Activated CD4-positive, alpha-beta T cell treated with anti-CD3 and anti-CD28 coated beads for 48 hours (primary cell): ENCODE results near the gene OR8D1.

Experiments
- DNase-seq: peaks from one replicate; pipeline ENCODE4 v3.0.0-alpha.2; 2020

Gene OR8D1

DNA sequence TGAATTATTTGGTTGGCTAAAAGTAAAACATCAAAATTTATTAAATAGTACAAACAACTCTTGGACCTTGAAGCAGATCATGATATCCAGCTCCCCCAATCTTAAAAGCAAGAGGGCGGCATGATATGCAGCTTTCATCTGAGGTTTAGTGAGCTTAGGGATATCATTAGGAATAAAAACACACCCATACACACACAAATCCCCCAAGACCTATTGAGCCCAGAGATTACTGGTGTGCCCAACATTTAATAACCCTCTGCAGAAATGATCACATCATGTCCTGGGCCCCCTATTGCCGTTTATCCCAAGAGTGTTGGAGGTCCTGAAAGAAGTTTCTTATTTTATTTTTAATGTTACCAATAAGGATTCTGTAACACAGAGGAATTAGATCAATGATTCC, at the start of gene OR8D1:
Gene OR8D1 (minus strand): TSS at position 101 of the 400 bp plus-strand sequence. CDS start 3,183 bp downstream, outside the sequence.
- DNase-seq: no peak

- DNase-seq: no peak
These were observed 45.8 kb upstream of the OR8D1 start for GRCh38 chr11:124359566-124359965.

- DNase-seq: no peak
These were observed 32.7 kb upstream of the OR8D1 start for GRCh38 chr11:124346311-124346955.

- DNase-seq: no peak
These were observed 30.6 kb upstream of the OR8D1 start for GRCh38 chr11:124344346-124344745.

GRCh38 chr11:124340142-124340447, 26.3 kb upstream of the OR8D1 start:
- no peak for DNase-seq

- no peak for DNase-seq
These were observed 25.8 kb upstream of the OR8D1 start for GRCh38 chr11:124339396-124340141.

- DNase-seq: no peak
These were observed 18.1 kb upstream of the OR8D1 start for GRCh38 chr11:124331873-124332272.

DNA sequence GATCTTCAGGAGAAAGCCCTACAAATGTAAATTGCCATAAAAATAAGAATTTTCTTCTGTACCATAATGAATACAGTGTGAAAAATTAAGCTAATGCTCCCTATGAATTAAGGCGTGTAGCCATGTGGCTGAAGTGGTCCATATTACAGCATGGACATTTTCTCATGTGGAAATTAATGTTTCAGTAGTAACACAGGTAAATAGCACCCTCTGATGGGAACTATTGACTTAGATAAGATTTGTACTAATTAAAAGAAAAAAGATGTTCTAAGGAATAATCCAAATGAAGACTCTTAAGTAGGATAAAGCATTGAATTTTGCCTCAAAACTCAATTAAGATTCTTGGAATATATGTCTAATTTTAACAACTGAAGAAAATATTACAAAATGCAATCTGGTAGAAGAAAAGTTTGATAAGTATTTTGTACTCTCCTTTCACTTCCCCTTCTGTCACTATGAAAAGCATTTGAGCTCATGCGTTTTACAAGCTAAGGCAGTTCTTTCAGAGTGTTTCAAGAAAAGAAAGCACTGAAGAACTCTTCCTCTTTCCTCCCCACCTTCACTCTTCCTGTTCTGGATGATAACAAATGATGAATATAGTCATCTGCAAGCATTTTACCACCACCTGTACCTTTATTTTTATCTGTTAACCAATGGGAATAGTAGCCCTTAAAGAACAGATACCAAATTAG, 16.2 kb upstream of the OR8D1 start:
- DNase-seq: no peak

GRCh38 chr11:124327775-124328174, 14.0 kb upstream of the OR8D1 start:
- DNase-seq: no peak

- no peak for DNase-seq
These were observed 8.6 kb upstream of the OR8D1 start for GRCh38 chr11:124322356-124322755.

GRCh38 chr11:124320097-124320496, 6.3 kb upstream of the OR8D1 start, which contains the start of gene OR8D2:
OR8D2 (minus strand) TSS chr11:124320197; CDS start chr11:124320197, 0 bp downstream.
- DNase-seq: no peak

DNA sequence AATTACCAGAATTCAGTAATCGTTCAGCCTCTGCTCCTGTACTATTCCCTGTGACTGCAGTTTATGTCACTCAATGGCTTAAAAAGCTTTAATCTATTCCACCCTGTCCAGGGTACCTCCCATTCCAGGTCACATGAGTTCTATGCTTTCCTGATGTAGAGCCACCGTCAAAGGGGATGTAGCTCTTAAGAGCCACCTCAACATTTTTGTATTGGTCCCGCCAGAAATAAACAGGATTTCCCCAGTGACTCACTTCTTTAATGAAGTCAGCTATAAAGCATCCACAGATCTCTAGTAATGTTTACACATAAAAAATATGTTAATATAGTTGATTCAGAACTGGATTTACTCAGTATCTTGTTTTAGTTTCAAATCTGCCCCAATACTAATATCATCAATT, 1.3 kb upstream of the OR8D1 start:
- DNase-seq: no peak

- no peak for DNase-seq
These were observed 618 bp downstream of the OR8D1 start for GRCh38 chr11:124313131-124313530.

DNA sequence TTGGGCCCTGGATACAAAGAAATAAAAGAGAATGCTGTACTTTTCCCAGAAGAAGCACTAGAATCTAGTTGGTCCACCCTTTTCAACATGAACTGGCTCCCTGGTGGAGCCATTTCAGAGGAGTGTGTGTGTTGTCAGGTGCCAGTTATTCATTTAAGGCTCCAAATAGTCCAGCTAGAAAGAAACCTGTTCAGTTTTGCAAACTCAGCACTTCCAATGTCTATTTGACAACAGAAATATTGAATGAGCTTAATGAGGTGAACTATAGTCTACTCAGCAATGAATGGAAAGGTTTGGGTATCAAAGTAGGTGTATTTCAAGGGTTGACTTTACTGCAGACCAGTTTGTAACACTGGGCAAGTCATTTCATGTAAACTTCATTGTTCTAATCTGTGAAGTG, 2.1 kb downstream of the OR8D1 start:
- DNase-seq: no peak

DNA sequence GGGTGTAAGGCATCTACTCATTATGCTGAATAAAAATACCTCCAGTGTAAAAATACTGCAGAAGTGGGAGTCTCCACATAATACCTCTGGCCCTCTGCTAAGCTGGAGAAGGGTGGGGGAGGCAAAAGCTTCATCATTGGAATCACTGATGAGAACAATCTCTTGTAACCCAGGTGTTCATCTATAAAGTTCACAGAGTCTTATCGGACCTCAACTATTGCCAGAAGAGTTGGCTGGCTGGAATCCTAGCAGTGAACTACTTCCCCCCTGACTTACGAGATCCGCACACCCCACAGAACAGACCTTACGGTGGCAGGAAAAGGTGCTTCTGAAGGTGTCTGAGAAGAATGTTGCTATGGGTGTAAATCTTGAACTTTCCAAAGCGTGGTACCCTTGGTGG, 2.5 kb downstream of the OR8D1 start:
- DNase-seq: no peak

DNA sequence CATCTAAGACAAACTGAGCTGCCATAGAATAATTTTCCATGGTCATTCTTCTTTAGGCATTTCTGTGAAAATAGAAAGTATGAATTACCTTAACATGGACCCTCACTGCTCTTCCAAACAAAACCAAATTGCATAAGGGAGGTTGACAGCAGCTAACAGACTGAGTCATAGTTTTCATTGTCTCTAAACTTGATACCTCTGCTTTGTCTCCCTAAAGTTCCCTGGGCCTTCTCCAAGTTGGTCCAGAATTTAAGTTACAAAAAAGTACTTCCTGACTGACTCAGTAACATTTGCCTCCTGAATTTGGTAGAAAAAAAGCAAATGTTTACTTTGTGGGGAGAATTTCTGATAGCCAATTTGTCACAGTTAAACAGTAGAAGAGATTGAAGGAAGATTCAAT, 3.0 kb downstream of the OR8D1 start:
- no peak for DNase-seq

DNA sequence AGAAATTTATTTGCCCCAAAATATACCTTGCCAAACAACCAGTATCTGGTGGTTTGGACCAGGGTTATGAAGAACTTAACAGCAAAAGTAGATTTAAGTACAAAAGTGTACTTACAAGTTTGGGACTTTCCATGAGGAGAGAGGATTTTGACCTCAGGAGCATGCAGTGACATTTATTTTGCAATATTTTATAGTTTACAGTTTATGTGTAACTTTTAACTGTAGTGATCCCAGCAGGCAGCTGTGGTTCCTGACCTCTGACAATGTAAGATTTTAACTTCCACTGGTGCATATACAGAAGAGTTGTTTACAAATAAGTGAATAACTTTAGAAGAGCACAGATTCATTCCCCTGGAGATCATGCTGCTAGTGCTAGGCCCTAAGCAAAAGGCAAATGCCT, 6.7 kb downstream of the OR8D1 start:
- DNase-seq: no peak

DNA sequence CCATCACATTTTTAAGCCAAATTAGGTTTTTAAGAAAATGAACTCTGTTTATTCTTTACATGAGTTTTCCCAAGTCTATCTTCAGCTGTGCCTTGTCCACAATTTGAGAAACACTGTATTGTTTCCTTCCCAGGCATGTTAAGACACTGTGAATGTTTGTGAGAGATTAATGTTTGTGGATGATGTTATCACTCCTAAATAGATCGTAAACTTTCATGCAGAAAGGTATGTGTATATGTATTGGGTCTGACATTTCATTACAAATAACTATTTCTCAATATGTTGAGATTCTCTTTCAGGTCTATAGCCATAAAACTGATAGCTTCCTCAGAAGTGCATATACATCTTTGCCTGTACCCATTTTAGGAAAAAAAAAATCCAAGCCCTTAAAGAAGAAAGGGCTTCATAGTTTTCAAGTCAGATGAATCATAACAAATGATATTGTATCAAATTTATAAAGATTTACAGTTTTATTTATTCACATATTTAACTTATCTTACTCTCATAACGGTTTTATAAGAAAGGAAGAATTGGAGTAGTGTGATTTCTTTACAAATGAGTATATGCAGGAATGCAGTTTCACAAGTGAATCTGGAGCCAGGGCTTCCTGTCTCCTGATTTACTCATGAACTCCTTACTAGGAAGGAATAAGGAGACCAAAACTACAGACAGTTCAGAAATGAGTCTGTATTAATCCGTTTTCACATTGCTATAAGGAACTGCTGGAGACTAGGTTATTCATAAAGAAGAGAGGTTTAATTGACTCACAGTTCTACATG, 11.2 kb downstream of the OR8D1 start:
- DNase-seq: no peak

DNA sequence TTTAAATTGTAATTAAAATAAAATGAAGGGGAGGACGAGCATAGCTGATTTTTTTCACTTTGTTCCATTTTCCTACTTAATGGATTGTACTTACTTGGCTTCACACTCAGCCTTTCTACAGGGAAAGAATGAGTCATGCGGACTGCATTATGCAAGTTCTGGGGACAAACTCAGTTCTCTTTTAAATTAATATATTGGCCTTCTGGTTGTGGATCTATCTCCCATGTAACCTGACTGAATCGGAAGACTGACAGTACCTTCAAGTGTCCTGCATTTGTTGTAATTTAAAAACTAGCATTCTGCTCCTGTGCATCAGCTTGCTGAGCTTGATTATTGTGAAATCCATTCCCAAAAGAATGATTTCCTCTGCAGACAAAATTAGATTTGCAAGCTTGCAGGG, 12.2 kb downstream of the OR8D1 start:
- DNase-seq: no peak

DNA sequence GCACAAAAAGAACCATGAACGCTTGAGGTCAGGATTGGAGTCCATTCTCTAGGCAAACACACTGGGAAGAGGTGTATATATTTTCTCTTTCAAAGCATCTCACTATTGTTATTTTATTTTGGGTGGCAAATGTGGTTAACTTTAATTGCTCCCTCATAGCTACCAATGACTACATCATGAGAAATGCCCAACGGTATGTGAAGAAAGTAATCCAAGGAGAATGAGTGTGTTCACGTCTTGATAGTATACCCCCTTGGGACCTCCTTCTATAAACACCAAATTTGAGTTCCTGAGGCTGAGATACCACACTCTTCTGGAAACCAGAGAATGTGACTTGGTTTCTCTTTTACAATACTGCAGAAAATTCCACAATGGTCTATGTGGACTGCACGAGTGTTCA, 15.8 kb downstream of the OR8D1 start:
- no peak for DNase-seq

DNA sequence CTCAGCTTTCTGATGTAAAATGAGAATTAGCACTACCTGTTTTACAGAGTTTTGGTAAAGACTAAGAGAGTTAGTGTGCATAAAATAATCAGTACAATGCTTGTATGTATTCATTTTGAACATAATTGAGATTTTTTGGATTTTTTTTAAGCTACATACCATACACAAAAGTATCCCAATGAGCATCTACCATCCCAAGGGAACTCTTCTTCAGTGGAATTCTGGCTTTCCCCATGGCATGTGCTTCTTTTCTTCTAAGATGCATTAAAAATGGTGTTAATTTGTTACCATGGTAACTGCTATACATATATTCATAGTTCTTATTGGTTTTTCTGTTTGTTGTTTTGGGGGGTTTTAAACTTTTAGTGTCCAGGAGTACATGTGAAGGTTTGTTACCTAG, 17.7 kb downstream of the OR8D1 start:
- DNase-seq: no peak

GRCh38 chr11:124294687-124295086, 19.1 kb downstream of the OR8D1 start:
- DNase-seq: no peak

DNA sequence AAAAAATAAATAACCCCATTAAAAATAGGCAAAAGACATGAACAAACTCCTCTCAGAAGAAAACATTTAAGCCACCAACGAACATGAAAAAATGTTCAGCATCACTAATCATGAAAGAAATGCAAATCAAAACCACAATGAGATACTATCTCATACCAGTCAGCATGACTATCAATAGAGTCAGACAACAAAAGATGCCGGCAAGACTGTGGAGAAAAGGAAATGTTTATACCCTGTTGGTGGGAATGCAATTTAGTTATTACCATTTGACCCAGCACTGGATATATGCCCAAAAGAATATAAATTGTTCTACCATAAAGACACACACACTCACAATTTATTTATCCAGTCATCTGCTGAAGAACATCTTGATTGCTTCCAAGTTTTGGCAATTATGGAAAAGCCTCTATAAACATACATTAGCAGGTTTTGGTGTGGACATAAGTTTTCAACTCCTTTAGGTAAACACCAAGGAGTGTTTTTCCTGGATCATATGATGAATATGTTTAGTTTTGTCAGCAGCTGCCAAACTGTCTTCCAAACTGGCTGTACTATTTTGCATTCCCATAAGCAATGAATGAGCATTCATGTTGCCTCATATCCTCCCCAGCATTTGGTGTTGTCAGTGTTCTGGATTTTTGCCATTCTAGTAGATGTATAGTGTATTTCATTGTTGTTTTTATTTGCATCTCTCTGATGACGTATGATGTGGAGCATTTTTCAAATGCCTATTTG, 28.0 kb downstream of the OR8D1 start:
- DNase-seq: no peak
